H1 (cell line): ENCODE data around the gene DSP. TPM values are rescaled to one million over a fixed set of nuclear protein-coding genes. Genes with fewer than 3 reads are reported as not detected.

ENCODE experiments used
- CTCF ChIA-PET: fragments of 300-600 bp; sonication (Branson Sonifier 250); formaldehyde crosslinking; loops from one replicate; lab custom pipeline; 2021; ENCODE audit not compliant: partially characterized antibody; lab: Charles Lee
- POLR2A ChIA-PET: fragments of 300-600 bp; sonication (Branson Sonifier 250); formaldehyde crosslinking; loops from one replicate; lab custom pipeline; 2021; ENCODE audit warnings: inconsistent platforms; ENCODE audit not compliant: partially characterized antibody; lab: Charles Lee
- DNase-seq, 2 experiments: peaks; one replicate each; pipeline versions ENCODE4 v3.0.0 to v3.0.0-alpha.2; 2010 to 2022; ENCODE audit warnings: low spot score in 2 of 2, low read depth in 1 of 2, mixed read lengths in 1 of 2
- FAIRE-seq: peaks from 2 replicates; lab custom pipeline; 2011; peaks lifted over from hg19 to GRCh38; lab: Jason Lieb, UNC
- H2AFZ ChIP-seq: 2 replicates; pipeline ENCODE4 v1.8.1; 2012; ENCODE audit warnings: low read length, inconsistent platforms
- H2AK5ac ChIP-seq: 2 replicates; pipeline ENCODE4 v1.6.1; 2013; ENCODE audit warnings: low read depth, low read length
- H2BK120ac ChIP-seq: replicated peaks from 2 replicates; pipeline ENCODE3; 2013; ENCODE audit warnings: low read depth, low read length, inconsistent platforms
- H2BK12ac ChIP-seq: 2 replicates; pipeline ENCODE4 v1.6.1; 2013; ENCODE audit warnings: low read depth, low read length
- H2BK15ac ChIP-seq: 2 replicates; pipeline ENCODE4 v1.6.1; 2013; ENCODE audit warnings: low read length
- H2BK20ac ChIP-seq: 2 replicates; pipeline ENCODE4 v1.6.1; 2013; ENCODE audit warnings: low read length
- H2BK5ac ChIP-seq: 2 replicates; pipeline ENCODE4 v1.6.1; 2013; ENCODE audit warnings: low read depth, low read length
- H3K14ac ChIP-seq: 2 replicates; pipeline ENCODE4 v1.6.1; 2013; ENCODE audit warnings: inconsistent platforms; ENCODE audit not compliant: insufficient read length
- H3K18ac ChIP-seq: 2 replicates; pipeline ENCODE4 v1.6.1; 2013; ENCODE audit warnings: low read length; ENCODE audit errors: extremely low read depth
- H3K23ac ChIP-seq: 2 replicates; pipeline ENCODE4 v1.6.1; 2013; ENCODE audit warnings: inconsistent platforms; ENCODE audit not compliant: insufficient read length
- H3K23me2 ChIP-seq: 2 replicates; pipeline ENCODE4 v1.6.1; 2013; ENCODE audit warnings: low read depth, low read length
- H3K27ac ChIP-seq: 2 replicates; pipeline ENCODE4 v1.6.1; 2011; ENCODE audit warnings: low read depth, low read length, inconsistent platforms
- H3K27me3 ChIP-seq, 4 experiments: replicated peaks in 1 of 4; 1 replicate in 1 of 4; 2 replicates in 3 of 4; pipeline versions ENCODE4 v1.6.1 to v1.8.1; 2011 to 2013; ENCODE audit warnings: low read length in 3 of 4, mild to moderate bottlenecking in 3 of 4, inconsistent platforms in 2 of 4, mixed read lengths in 2 of 4, moderate library complexity in 1 of 4; ENCODE audit not compliant: control insufficient read depth in 3 of 4, insufficient read depth in 3 of 4; ENCODE audit errors: extremely low read depth in 1 of 4
- H3K36me3 ChIP-seq, 4 experiments: 2 replicates each; pipeline versions ENCODE4 v1.6.1 to v1.8.1; 2011 to 2013; ENCODE audit warnings: mild to moderate bottlenecking in 4 of 4, low read length in 3 of 4, moderate library complexity in 2 of 4, control low read depth in 1 of 4, inconsistent platforms in 1 of 4; ENCODE audit not compliant: insufficient read depth in 4 of 4, control insufficient read depth in 2 of 4
- H3K4ac ChIP-seq: replicated peaks from 2 replicates; pipeline ENCODE3; 2013; ENCODE audit warnings: low read length, low read depth, mixed read lengths, inconsistent platforms; ENCODE audit not compliant: insufficient read length
- H3K4me1 ChIP-seq, 4 experiments: replicated peaks in 1 of 4; 1 replicate in 1 of 4; 2 replicates in 3 of 4; pipeline versions ENCODE4 v1.6.1 to v1.8.1; 2011 to 2013; ENCODE audit warnings: low read length in 3 of 4, inconsistent platforms in 2 of 4, mixed read lengths in 1 of 4; ENCODE audit not compliant: insufficient read depth in 4 of 4, control insufficient read depth in 3 of 4
- H3K4me2 ChIP-seq, 2 experiments: 2 replicates each; pipeline versions ENCODE4 v1.6.1 to v1.8.1; 2011 to 2013; ENCODE audit warnings: low read depth in 2 of 2, low read length in 2 of 2, control low read depth in 1 of 2, inconsistent platforms in 1 of 2, mild to moderate bottlenecking in 1 of 2; ENCODE audit not compliant: insufficient read depth in 1 of 2
- H3K4me3 ChIP-seq, 4 experiments: fragments of 200-600, 300-600 bp in 1 of 4; sonication (generic), shearing (Covaris generic), sonication (Bioruptor Twin) in 1 of 4; 2 replicates each; pipeline versions ENCODE4 v1.5.1 to v1.8.1; 2011 to 2016; ENCODE audit warnings: low read length in 4 of 4, low read depth in 3 of 4, control low read depth in 2 of 4, inconsistent platforms in 2 of 4, mild to moderate bottlenecking in 2 of 4, mixed read lengths in 1 of 4, moderate library complexity in 1 of 4; ENCODE audit not compliant: insufficient read depth in 2 of 4; ENCODE audit errors: extremely low read depth in 1 of 4
- H3K56ac ChIP-seq: replicated peaks from 2 replicates; pipeline ENCODE3; 2013; ENCODE audit warnings: low read depth, mild to moderate bottlenecking, mixed read lengths, low read length, inconsistent platforms; ENCODE audit not compliant: insufficient read length
- H3K79me1 ChIP-seq: 2 replicates; pipeline ENCODE4 v1.6.1; 2013; ENCODE audit warnings: low read depth, low read length, control low read depth
- H3K79me2 ChIP-seq, 2 experiments: 2 replicates each; pipeline versions ENCODE4 v1.6.1 to v1.8.1; 2012 to 2013; ENCODE audit warnings: low read length in 2 of 2, mild to moderate bottlenecking in 2 of 2, inconsistent platforms in 1 of 2; ENCODE audit not compliant: insufficient read depth in 2 of 2, control insufficient read depth in 1 of 2
- H3K9ac ChIP-seq, 4 experiments: replicated peaks in 1 of 4; 1 replicate in 1 of 4; 2 replicates in 3 of 4; pipeline versions ENCODE4 v1.6.1 to v1.8.1; 2011 to 2013; ENCODE audit warnings: low read depth in 3 of 4, low read length in 3 of 4, control low read depth in 2 of 4, mild to moderate bottlenecking in 2 of 4, moderate library complexity in 2 of 4, inconsistent platforms in 1 of 4; ENCODE audit errors: extremely low read depth in 1 of 4
- H3K9me3 ChIP-seq, 2 experiments: 2 replicates each; pipeline versions ENCODE4 v1.6.1 to v1.8.1; 2012 to 2013; ENCODE audit warnings: mild to moderate bottlenecking in 2 of 2, moderate library complexity in 2 of 2, control low read depth in 1 of 2, inconsistent platforms in 1 of 2, low read depth in 1 of 2, low read length in 1 of 2, mixed read lengths in 1 of 2; ENCODE audit not compliant: insufficient read depth in 2 of 2
- H4K20me1 ChIP-seq, 2 experiments: replicated peaks in 1 of 2; 2 replicates each; pipeline versions ENCODE3 to v1.8.1; 2011 to 2013; ENCODE audit warnings: inconsistent platforms in 2 of 2, low read length in 2 of 2, mild to moderate bottlenecking in 1 of 2; ENCODE audit not compliant: insufficient read depth in 2 of 2, control insufficient read depth in 1 of 2
- H4K5ac ChIP-seq: 2 replicates; pipeline ENCODE4 v1.6.1; 2013; ENCODE audit warnings: low read length, low read depth, mixed read lengths, inconsistent platforms; ENCODE audit not compliant: insufficient read length
- H4K8ac ChIP-seq: 2 replicates; pipeline ENCODE4 v1.8.0; 2013; ENCODE audit warnings: mild to moderate bottlenecking, moderate library complexity, low read length, inconsistent platforms; ENCODE audit not compliant: insufficient read depth; ENCODE audit errors: extremely low read depth
- H4K91ac ChIP-seq: replicated peaks from 2 replicates; pipeline ENCODE3; 2013; ENCODE audit warnings: low read length, mixed read lengths, inconsistent platforms; ENCODE audit not compliant: insufficient read length
- CEBPB ChIP-seq: IDR thresholded peaks from 2 replicates; pipeline ENCODE4 v1.6.1; 2012; ENCODE audit warnings: low read depth, low read length
- EZH2 ChIP-seq: fragments of 200-600 bp; sonication (generic); IDR thresholded peaks from 2 replicates; pipeline ENCODE4 v1.7.1; 2012; ENCODE audit warnings: low read depth, mild to moderate bottlenecking, moderate library complexity, low read length, inconsistent platforms; ENCODE audit not compliant: severe bottlenecking
- KDM5A ChIP-seq: fragments of 200-600 bp; IDR thresholded peaks from 2 replicates; pipeline ENCODE4 v1.7.1; 2012; ENCODE audit warnings: mild to moderate bottlenecking, low read length, inconsistent platforms, mixed read lengths
- PHF8 ChIP-seq: fragments of 200-600 bp; sonication (generic); conservative IDR thresholded peaks from 2 replicates; pipeline ENCODE4 v1.7.1; 2012; ENCODE audit warnings: low read depth, mild to moderate bottlenecking, inconsistent platforms, low read length, moderate library complexity
- RFX5 ChIP-seq: IDR thresholded peaks from 2 replicates; pipeline ENCODE4 v1.6.1; 2011; ENCODE audit warnings: low read depth, low read length, improper control_type of control experiment, borderline replicate concordance
- RNF2 ChIP-seq: fragments of 200-900, 300-1000 bp; sonication (generic); IDR thresholded peaks from 2 replicates; pipeline ENCODE4 v1.7.1; 2016; ENCODE audit warnings: borderline replicate concordance, low read depth, mild to moderate bottlenecking, antibody characterized with exemption, low read length; ENCODE audit not compliant: poor library complexity, severe bottlenecking; ENCODE audit errors: missing control alignments
- SAP30 ChIP-seq: fragments of 300-600 bp; sonication (generic); IDR thresholded peaks from 2 replicates; pipeline ENCODE4 v1.7.1; 2012; ENCODE audit warnings: low read length, moderate library complexity, mild to moderate bottlenecking, inconsistent platforms; ENCODE audit not compliant: insufficient read depth, insufficient replicate concordance
- TAF7 ChIP-seq: optimal IDR thresholded peaks from 2 replicates; pipeline ENCODE3; 2011; ENCODE audit warnings: low read depth, mild to moderate bottlenecking, inconsistent platforms, low read length, moderate library complexity, borderline replicate concordance
- YY1 ChIP-seq: IDR thresholded peaks from 2 replicates; pipeline ENCODE4 v1.6.1; 2011; ENCODE audit warnings: low read depth, mild to moderate bottlenecking, low read length
- WGBS, 2 experiments: shearing (Covaris generic) in 1 of 2; methylation state at CpG; one replicate each; pipeline versions ENCODE4 v1.1.6 to v1.1.7; 2013 to 2015; ENCODE audit warnings: low lambda C conversion rate in 2 of 2, mixed read lengths in 2 of 2, inconsistent platforms in 1 of 2, low coverage in 1 of 2, missing lambda C conversion rate in 1 of 2; ENCODE audit not compliant: insufficient replicate concordance in 2 of 2, insufficient coverage in 1 of 2, insufficient read length in 1 of 2; ENCODE audit errors: extremely low coverage in 1 of 2, missing lambda C conversion rate in 1 of 2; 5-methylcytosine and 5-hydroxymethylcytosine counted together
- polyA plus RNA-seq, 7 experiments: library from polyadenylated mRNA; depleted of rRNA in 3 of 7; stranded (reverse) in 5 of 7; unstranded in 2 of 7; fragments of >200 nt in 5 of 7; fragments of 200-250 nt in 2 of 7; gene quantifications; 1 replicate in 5 of 7; 2 replicates in 1 of 7; 4 replicates in 1 of 7; pipeline versions ENCODE4 v1.2.1 to v1.2.3, GENCODE V29; 2011 to 2013; ENCODE audit warnings: missing spikeins in 2 of 7, mixed read lengths in 2 of 7
- total RNA-seq: library from RNA; stranded (reverse); fragmentation: NEBNext Ultra II Directional; extraction: Animal tissue kit (Norgen Biotek cat#: 25700); gene quantifications from 2 replicates; pipeline ENCODE4 v1.2.1, GENCODE V29; 2021

The DSP gene
- total and polyA plus RNA-seq, 2 of the 8 experiments (the other 6 are each of a cell fraction or from before 2014, with no cell fraction given) = 14.3 to 48.5 TPM

GRCh38 chr6:7554533-7555275 lies 13.2 kb downstream of the DSP start:
- H4K20me1 ChIP-seq = no peaks in the 10 kb centered on the region
- H4K5ac ChIP-seq = no peak overlapping the region
- H3K9ac ChIP-seq = no peak overlapping the region
- H3K4me3 ChIP-seq = no peak overlapping the region
- no peaks in the 10 kb centered on the region for H3K27me3 ChIP-seq
- FAIRE-seq (no peak), DNase-seq (no peak)
- H3K23me2 ChIP-seq = no peaks in the 10 kb centered on the region
- no peak overlapping the region for H3K27ac ChIP-seq
- no peak overlapping the region for H2AK5ac ChIP-seq
- H3K79me1 ChIP-seq = no peaks in the 10 kb centered on the region; the same call in 1 of the 2 replicates
- H3K56ac ChIP-seq = no peak overlapping the region
- no peak overlapping the region for H4K91ac ChIP-seq
- no peak overlapping the region for H2BK15ac ChIP-seq
- ChIA-PET CTCF (no interaction called here), POLR2A (no interaction called here)
- TF ChIP-seq RNF2 (no peak), TAF7 (no peak), RFX5 (no peak), CEBPB (no peak), PHF8 (no peak), EZH2 (no peak), YY1 (no peak), SAP30 (no peak), KDM5A (no peak)
- H2AFZ ChIP-seq = no peak overlapping the region
- H2BK120ac ChIP-seq = no peak overlapping the region
- H3K4ac ChIP-seq = no peak overlapping the region
- no peak overlapping the region for H3K23ac ChIP-seq
- no peak overlapping the region for H2BK12ac ChIP-seq
- H3K79me2 ChIP-seq = peaks cover 0 to 27% of the 10 kb centered on the region in 2 experiments; a peak in 2 of 4 replicates
- no peaks in the 10 kb centered on the region for H3K9me3 ChIP-seq
- H3K4me1 ChIP-seq = no peaks in the 10 kb centered on the region; a peak in 1 of 7 replicates
- H3K14ac ChIP-seq = no peak overlapping the region
- H3K4me2 ChIP-seq = no peak overlapping the region
- H2BK20ac ChIP-seq = no peak overlapping the region
- 83% methylated on average over 6 of the region's 6 CpGs; no CpG with 5 or more reads in 1 of the 2 experiments for WGBS, 2 experiments
- no peak overlapping the region for H3K18ac ChIP-seq
- H3K36me3 ChIP-seq = peaks cover 0 to 20% (median 9%) of the 10 kb centered on the region in 4 experiments; a peak in 5 of 8 replicates
- H4K8ac ChIP-seq = no peak overlapping the region
- no peak overlapping the region for H2BK5ac ChIP-seq
